Psoas muscle (tissue), 8 donors: ENCODE data around the gene PRKCSH. TPM values are rescaled to one million over a fixed set of nuclear protein-coding genes. Genes with fewer than 3 reads are reported as not detected.
"Not testable (repeated sequence)": the region's sequence is repeated elsewhere in the genome, so short reads cannot be mapped to it uniquely, and the experiment has no call there.

ENCODE experiments used
- ATAC-seq, 4 donors: fragments of 200-7000 bp; cut with Tn5 transposase; one replicate each; pipeline ENCODE4 v1.9.1; 2020; ENCODE audit warnings: moderate library complexity in 3 of 4, mild to moderate bottlenecking in 2 of 4
- DNase-seq, 2 donors: peaks; one replicate each; pipeline ENCODE4 v3.0.0-alpha.2; 2020
- H3K27ac ChIP-seq: fragments of 200-600 bp; one replicate; pipeline ENCODE4 v1.8.0; 2022
- H3K27me3 ChIP-seq, 3 donors: fragments of 200-600 bp in 1 of 3; one replicate each; pipeline versions ENCODE4 v1.6.1 to v1.8.0; 2013 to 2022; ENCODE audit warnings: low read length in 2 of 3, mild to moderate bottlenecking in 2 of 3, moderate library complexity in 1 of 3; ENCODE audit not compliant: insufficient read depth in 3 of 3
- H3K36me3 ChIP-seq, 2 donors: fragments of 200-600 bp in 1 of 2; one replicate each; pipeline versions ENCODE4 v1.6.1 to v1.8.0; 2013 to 2022; ENCODE audit warnings: low read depth in 1 of 2, mild to moderate bottlenecking in 1 of 2, moderate library complexity in 1 of 2; ENCODE audit not compliant: insufficient read depth in 1 of 2
- H3K4me1 ChIP-seq: fragments of 200-600 bp; one replicate; pipeline ENCODE4 v1.8.0; 2022
- H3K4me3 ChIP-seq: fragments of 200-600 bp; one replicate; pipeline ENCODE4 v1.8.0; 2022; ENCODE audit warnings: mild to moderate bottlenecking
- H3K9me3 ChIP-seq: fragments of 200-600 bp; one replicate; pipeline ENCODE4 v1.8.0; 2022
- WGBS, 3 donors: extraction: QIAGEN DNeasy Blood & Tissue Kit; methylation state at CpG; one replicate each; pipeline versions ENCODE4 v1.1.6 to v1.1.7; 2013; 5-methylcytosine and 5-hydroxymethylcytosine counted together
- intact Hi-C, 2 donors: fragments of 100-400 bp; cut with DNase I; formaldehyde crosslinking; loops; one replicate each; pipeline versions ENCODE4 v1.11.0 to v1.14.2; 2022
- polyA plus RNA-seq, 3 donors: library from polyadenylated mRNA; stranded (reverse); fragments of 200-250 nt; gene quantifications; one replicate each; pipeline ENCODE4 v1.2.3, GENCODE V29; 2013
- total RNA-seq, 4 donors: library from RNA; stranded (reverse); fragmentation: NEBNext Ultra II Directional in 2 of 4; extraction: Animal tissue kit (Norgen Biotek cat#: 25700) in 2 of 4; gene quantifications; one replicate each; pipeline versions ENCODE4 v1.2.1 to v1.2.4, GENCODE V29; 2021 to 2023
- TF ChIP-seq, protein P1 (sequence below): fragments of 200-600 bp; IDR thresholded peaks from one replicate; pipeline ENCODE4 v1.8.0; 2022; ENCODE audit warnings: antibody characterized with exemption
- donor health status: healthy with polysubstance abuse.
- donor health status: DM: no; HTN: no; CAD: no; lungs with moderate emphysema.
- donor health status: Bipolar disorder and iron deficiency.
- donor health status: healthy.
- donor health status: DM: yes; HTN: yes; CAD: no.
- donor health status: DM: no; HTN: no; CAD: no.
- donor health status: DM: no; HTN: no; CAD: no.
- donor health status: DM: yes; HTN: yes; CAD: no.

PRKCSH gene
- total and polyA plus RNA-seq, 7 donors, result 48.5 to 98.4 (median 60.9) TPM

DNA sequence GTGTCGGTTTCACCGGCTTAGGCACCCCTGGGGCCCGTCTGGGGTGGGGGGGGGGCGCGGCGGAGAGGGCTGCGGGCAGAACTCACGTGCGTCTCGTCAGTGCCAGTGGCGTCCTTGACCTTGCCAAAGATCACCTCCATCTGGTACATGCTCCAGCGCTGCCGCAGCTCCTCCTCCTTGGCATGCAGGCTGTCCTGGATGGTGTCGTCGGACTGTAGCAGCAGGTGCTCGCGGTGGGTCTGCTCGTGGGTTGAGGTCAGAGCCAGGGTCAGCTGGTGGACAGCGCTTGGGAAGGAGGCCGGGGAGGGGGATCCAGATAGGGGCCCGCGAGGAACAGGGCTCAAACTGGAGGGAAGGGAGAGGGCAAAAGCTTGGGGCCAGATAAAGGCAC, 11.6 kb upstream of the PRKCSH start:
- H3K9me3 ChIP-seq, result no peaks in the 10 kb centered on the region
- no peaks in the 10 kb centered on the region for H3K36me3 ChIP-seq
- H3K4me1 ChIP-seq, result no peaks in the 10 kb centered on the region
- peaks cover 0 to 53% (median 24%) of the 10 kb centered on the region in 3 donors for H3K27me3 ChIP-seq
- H3K27ac ChIP-seq, result no peak overlapping the region
- no peak overlapping the region for H3K4me3 ChIP-seq
- no peak for DNase-seq
- intact Hi-C loops, result loop anchor here in 1 of 2 donors (5.0 kb wide), 1 partner anchor 41 kb away; the partner anchor contains the start of gene EPOR
- ATAC-seq, result no peak
- TF ChIP-seq, protein P1, sequence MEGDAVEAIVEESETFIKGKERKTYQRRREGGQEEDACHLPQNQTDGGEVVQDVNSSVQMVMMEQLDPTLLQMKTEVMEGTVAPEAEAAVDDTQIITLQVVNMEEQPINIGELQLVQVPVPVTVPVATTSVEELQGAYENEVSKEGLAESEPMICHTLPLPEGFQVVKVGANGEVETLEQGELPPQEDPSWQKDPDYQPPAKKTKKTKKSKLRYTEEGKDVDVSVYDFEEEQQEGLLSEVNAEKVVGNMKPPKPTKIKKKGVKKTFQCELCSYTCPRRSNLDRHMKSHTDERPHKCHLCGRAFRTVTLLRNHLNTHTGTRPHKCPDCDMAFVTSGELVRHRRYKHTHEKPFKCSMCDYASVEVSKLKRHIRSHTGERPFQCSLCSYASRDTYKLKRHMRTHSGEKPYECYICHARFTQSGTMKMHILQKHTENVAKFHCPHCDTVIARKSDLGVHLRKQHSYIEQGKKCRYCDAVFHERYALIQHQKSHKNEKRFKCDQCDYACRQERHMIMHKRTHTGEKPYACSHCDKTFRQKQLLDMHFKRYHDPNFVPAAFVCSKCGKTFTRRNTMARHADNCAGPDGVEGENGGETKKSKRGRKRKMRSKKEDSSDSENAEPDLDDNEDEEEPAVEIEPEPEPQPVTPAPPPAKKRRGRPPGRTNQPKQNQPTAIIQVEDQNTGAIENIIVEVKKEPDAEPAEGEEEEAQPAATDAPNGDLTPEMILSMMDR, result no peak
- 8 to 16% (median 15%) methylated on average over 21 to 22 of the region's 22 CpGs for WGBS, 3 donors

DNA sequence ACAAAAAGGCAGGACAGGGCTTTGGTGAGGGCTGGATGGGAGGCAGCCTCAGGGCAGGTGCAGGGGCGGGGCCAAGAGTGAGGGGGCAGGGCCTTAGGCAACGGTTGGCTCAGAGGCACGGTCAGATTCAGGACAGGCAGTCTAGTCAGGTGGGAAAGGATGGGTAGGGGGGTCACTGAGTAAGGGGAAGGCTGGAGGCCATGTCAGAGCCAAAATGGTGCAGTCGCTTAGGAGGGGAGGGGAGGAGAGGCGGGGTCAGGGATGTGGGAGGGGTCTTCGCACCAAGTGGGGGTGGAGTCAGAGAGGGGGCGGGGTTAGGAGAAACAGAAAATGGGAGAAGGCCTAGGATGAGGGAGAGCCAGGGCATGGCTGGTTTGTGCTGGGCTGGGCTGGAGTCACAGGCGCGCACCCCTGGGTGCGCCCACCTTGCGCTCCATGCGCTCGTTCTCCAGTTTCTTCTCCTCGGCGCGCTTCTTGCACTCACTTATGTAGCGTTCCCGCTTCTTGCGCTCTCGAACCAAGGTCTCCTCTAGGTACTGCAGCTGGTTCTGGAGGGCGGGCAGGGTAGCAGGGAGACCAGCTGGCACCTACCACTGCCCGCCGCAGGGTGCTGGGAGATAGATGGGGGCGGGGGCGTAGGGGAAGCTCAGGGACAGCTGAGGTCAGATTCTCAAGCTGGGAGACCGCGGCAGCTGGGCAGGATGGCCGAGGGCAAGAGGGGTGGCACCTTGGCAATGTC, 9.5 kb upstream of the PRKCSH start:
- Histone ChIP-seq H3K27ac (no peak overlapping the region), H3K4me1 (no peaks in the 10 kb centered on the region), H3K9me3 (no peaks in the 10 kb centered on the region), H3K27me3 (peaks cover 0 to 32% (median 13%) of the 10 kb centered on the region in 3 donors), H3K36me3 (no peaks in the 10 kb centered on the region), H3K4me3 (no peak overlapping the region)
- DNase-seq (no peak), ATAC-seq (no peak)
- intact Hi-C loops, result no loop called here
- TF ChIP-seq, protein P1, result no peak
- WGBS, 3 donors, result 85 to 87% (median 86%) methylated on average over 26 to 28 of the region's 28 CpGs

DNA sequence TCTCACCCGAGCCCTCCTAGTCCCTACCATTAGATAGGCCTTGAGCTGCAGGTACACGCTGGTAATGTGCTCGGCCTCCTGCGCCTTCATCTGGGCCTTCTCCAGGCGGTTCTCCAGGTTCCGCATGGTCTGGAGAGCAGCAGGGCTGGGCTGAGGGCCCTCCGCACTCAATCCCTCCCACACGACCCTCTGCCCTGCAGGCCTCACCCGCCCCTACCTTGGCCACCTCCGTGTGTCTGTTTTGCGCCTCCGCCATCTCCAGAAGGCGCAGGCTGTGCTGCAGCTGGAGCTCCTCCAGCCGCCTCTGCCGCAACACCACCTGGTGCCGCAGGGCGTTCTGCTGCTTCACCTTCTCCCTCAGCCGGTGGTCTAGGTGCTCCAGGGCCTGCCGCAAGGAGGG, 8.8 kb upstream of the PRKCSH start:
- ATAC-seq, result no peak
- 86 to 89% (median 88%) methylated on average over 18 to 19 of the region's 19 CpGs for WGBS, 3 donors
- peaks cover 0 to 24% (median 5%) of the 10 kb centered on the region in 3 donors for H3K27me3 ChIP-seq
- H3K36me3 ChIP-seq, result no peaks in the 10 kb centered on the region
- intact Hi-C loops, result no loop called here
- no peak overlapping the region for H3K27ac ChIP-seq
- no peaks in the 10 kb centered on the region for H3K9me3 ChIP-seq
- TF ChIP-seq, protein P1, result no peak
- no peak for DNase-seq
- H3K4me1 ChIP-seq, result no peaks in the 10 kb centered on the region
- H3K4me3 ChIP-seq, result no peak overlapping the region

DNA sequence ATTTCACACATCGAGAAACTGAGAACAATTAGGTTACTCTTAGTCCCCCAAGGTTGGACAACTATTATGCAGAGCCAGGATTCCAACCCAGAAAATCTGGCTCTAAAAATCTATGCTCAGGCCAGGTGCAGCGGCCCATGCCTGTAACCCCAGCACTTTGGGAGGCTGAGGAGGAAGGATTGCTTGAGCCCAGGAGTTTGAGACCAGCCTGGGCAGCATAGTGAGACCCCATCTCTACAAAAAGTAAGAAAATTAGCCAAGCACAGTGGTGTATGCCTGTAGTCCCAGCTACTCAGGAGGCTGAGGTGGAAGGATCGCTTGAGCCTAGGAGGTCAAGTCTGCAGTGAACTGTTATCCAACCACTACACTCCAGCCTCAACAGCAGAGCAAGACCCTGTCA, 1.9 kb upstream of the PRKCSH start:
- intact Hi-C loops, result loop anchor here in 1 of 2 donors (5.0 kb wide), 1 partner anchor 56 kb away; no protein-coding TSS in a partner anchor
- peaks cover 0 to 22% of the 10 kb centered on the region in 2 donors for H3K36me3 ChIP-seq
- H3K27me3 ChIP-seq, DNase-seq, H3K4me1 ChIP-seq, H3K9me3 ChIP-seq, H3K4me3 ChIP-seq, ATAC-seq, H3K27ac ChIP-seq: not testable (repeated sequence)
- WGBS, 3 donors, result 94 to 97% (median 95%) methylated on average over 3 of the region's 3 CpGs

DNA sequence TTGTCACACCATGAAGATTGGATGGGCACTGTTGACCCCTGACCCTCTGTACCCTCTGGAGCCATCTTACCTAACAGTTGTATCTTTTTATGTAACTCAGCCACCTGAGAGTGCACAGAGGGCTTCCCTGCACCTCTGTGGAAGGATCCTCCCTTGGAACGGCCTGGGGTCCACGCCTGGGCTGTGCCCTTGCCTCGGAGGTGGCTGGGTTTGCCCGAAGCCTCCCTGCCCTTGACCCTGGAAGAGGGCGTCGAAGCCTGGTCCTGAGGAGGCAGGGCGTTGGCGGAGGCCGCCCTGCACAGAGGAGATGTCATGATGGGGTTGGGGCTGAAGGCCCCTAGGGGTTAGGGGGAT, 755 bp upstream of the PRKCSH start:
- TF ChIP-seq, protein P1, result no peak
- Histone ChIP-seq H3K27me3 (no peaks in the 10 kb centered on the region), H3K9me3 (no peaks in the 10 kb centered on the region), H3K27ac (peak overlapping the region; percentile 79), H3K36me3 (peaks cover 0 to 33% of the 10 kb centered on the region in 2 donors), H3K4me1 (peaks cover 9% of the 10 kb centered on the region), H3K4me3 (peak overlapping the region; percentile 94)
- no peak for DNase-seq
- intact Hi-C loops, result loop anchor here in 1 of 2 donors (5.0 kb wide), 1 partner anchor 57 kb away; no protein-coding TSS in a partner anchor
- ATAC-seq, result no peak
- 4 to 5% (median 4%) methylated on average over 6 to 9 of the region's 9 CpGs for WGBS, 3 donors
